Heart right ventricle (tissue), 16 donors: ENCODE results near the gene SNCB. TPM values are rescaled to one million over a fixed set of nuclear protein-coding genes. Genes with fewer than 3 reads are reported as not detected.

Experiments used
- ATAC-seq, 8 donors: fragments of 200-7000 bp; cut with Tn5 transposase; one replicate each; pipeline ENCODE4 v1.9.1; 2020; ENCODE audit warnings: mild to moderate bottlenecking in 8 of 8, moderate library complexity in 8 of 8, moderate number of reproducible peaks in 1 of 8
- DNase-seq, 2 donors: peaks; one replicate each; pipeline ENCODE4 v3.0.0-alpha.2; 2020
- H3K27ac ChIP-seq, 10 donors: fragments of 200-600 bp; sonication (generic) in 2 of 10; one replicate each; pipeline versions ENCODE4 v1.5.0 to v1.8.0; 2020 to 2022; ENCODE audit warnings: mild to moderate bottlenecking in 3 of 10
- H3K27me3 ChIP-seq, 7 donors: fragments of 200-600 bp; one replicate each; pipeline ENCODE4 v1.8.0; 2021 to 2022; ENCODE audit warnings: mild to moderate bottlenecking in 2 of 7
- H3K36me3 ChIP-seq, 9 donors: fragments of 200-600 bp; sonication (generic) in 1 of 9; one replicate each; pipeline versions ENCODE4 v1.5.0 to v1.8.0; 2020 to 2022; ENCODE audit warnings: mild to moderate bottlenecking in 2 of 9
- H3K4me1 ChIP-seq, 9 donors: fragments of 200-600 bp; sonication (generic) in 1 of 9; one replicate each; pipeline versions ENCODE4 v1.5.0 to v1.8.0; 2020 to 2022; ENCODE audit warnings: mild to moderate bottlenecking in 4 of 9
- H3K4me3 ChIP-seq, 10 donors: fragments of 200-600 bp; sonication (generic) in 2 of 10; one replicate each; pipeline versions ENCODE4 v1.5.0 to v1.8.0; 2020 to 2022; ENCODE audit warnings: mild to moderate bottlenecking in 7 of 10, moderate library complexity in 2 of 10
- H3K9me3 ChIP-seq, 11 donors: fragments of 200-600 bp in 10 of 11; sonication (generic) in 2 of 11; one replicate each; pipeline versions ENCODE4 v1.5.0 to v1.8.0; 2013 to 2022; ENCODE audit warnings: mild to moderate bottlenecking in 2 of 11, control low read depth in 1 of 11, moderate library complexity in 1 of 11
- CTCF ChIP-seq, 9 donors: fragments of 200-600 bp; sonication (generic) in 2 of 9; IDR thresholded peaks; one replicate each; pipeline versions ENCODE4 v1.5.0 to v1.8.0; 2021 to 2022; ENCODE audit warnings: antibody characterized with exemption in 9 of 9, mild to moderate bottlenecking in 5 of 9, moderate library complexity in 1 of 9
- WGBS, 2 donors: extraction: QIAGEN DNeasy Blood & Tissue Kit; methylation state at CpG; one replicate each; pipeline ENCODE4 v1.1.7; 2013; ENCODE audit warnings: inconsistent platforms in 1 of 2; 5-methylcytosine and 5-hydroxymethylcytosine counted together
- intact Hi-C, 10 donors: fragments of 100-400 bp; cut with DNase I; formaldehyde crosslinking; loops; one replicate each; pipeline versions ENCODE4 v1.11.1 to v1.14.2; 2022
- polyA plus RNA-seq, 2 donors: library from polyadenylated mRNA; stranded (reverse); fragments of 200-250 nt; gene quantifications; one replicate each; pipeline ENCODE4 v1.2.3, GENCODE V29; 2013
- total RNA-seq, 10 donors: library from RNA; stranded (reverse); fragmentation: NEBNext Ultra II Directional in 3 of 10; extraction: Animal tissue kit (Norgen Biotek cat#: 25700) in 3 of 10; gene quantifications; one replicate each; pipeline versions ENCODE4 v1.2.1 to v1.2.4, GENCODE V29; 2021 to 2023
- donor health status: Arrhythmogenic right ventricular cardiomyopathy.
- donor health status: ischemic (EF 13 %, LVEDD 7.1; RV severe dilation, severe dysfunction).
- donor health status: healthy with polysubstance abuse.
- donor health status: DM: no; HTN: yes; CAD: no.
- donor health status: DM: no; HTN: no; CAD: no.
- donor health status: ischemic (EF 25% LVEDD 6.9; RV normal size, moderate dysfunction).
- donor health status: ischemic (EF 25% LVEDD 5.7; RV mildly dilated, moderate dysfunction).
- donor health status: healthy.
- donor health status: DM: yes; HTN: yes; CAD: no.
- donor health status: Ischemic cardiomyopathy.
- donor health status: ischemic (EF 35%, LVEDD 5.7; RV mildly dilated, moderate dysfunction).
- donor health status: nonischemic (EF 11% LVEDD 7.7; RV severe dilation, severe dysfunction).
- donor health status: DM: yes; HTN: yes; CAD: no.
- donor health status: PGD.
- donor health status: ischemic (EF 29% LVEDD 5.4; RV normal size, mild dysfunction).
- donor health status: nonischemic (EF 23%, LVEDD 6.1; RV moderate dilation, normal function).

SNCB gene
- total and polyA plus RNA-seq, 12 donors = 0.35 to 0.39 TPM; not detected in 10

DNA sequence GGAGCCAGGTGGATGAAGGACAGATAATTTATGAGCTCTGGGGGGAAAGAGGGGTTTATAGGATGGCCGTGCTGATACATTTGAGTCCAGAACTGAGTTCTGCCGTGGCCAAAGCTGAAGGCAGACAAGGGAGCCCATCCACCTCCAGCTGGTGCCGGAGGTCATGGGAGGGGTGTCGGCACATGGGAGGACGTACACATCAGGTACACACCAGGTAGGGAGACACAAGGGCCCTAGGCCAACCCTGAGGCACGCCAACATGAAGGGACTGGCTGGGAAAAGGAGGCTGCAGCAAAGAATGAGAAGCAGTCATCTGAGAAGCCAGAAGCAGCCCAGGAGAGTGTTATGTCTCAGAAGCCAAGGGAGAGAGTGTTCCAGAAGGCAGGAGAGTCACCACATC is 18.3 kb downstream of the SNCB start:
- Histone ChIP-seq H3K27ac (no peak overlapping the region), H3K27me3 (peaks cover 0 to 82% (median 41%) of the 10 kb centered on the region in 7 donors), H3K9me3 (no peaks in the 10 kb centered on the region), H3K4me3 (no peak overlapping the region), H3K4me1 (peaks cover 0 to 16% (median 8%) of the 10 kb centered on the region in 9 donors), H3K36me3 (no peaks in the 10 kb centered on the region)
- intact Hi-C loops = no loop called here
- ATAC-seq = no peak
- TF ChIP-seq CTCF (IDR thresholded peaks at IDR 0.05) = no peak
- WGBS, 2 donors = 85% methylated on average over 6 of the region's 6 CpGs
- DNase-seq = no peak

- intact Hi-C loops = no loop called here
These were observed 18.9 kb downstream of the SNCB start for GRCh38 chr5:176611435-176611834.

GRCh38 chr5:176610435-176610773 is 19.9 kb downstream of the SNCB start:
- peaks cover 0 to 66% (median 26%) of the 10 kb centered on the region in 7 donors for H3K27me3 ChIP-seq
- H3K27ac ChIP-seq = peak overlapping the region in 2 of 10 donors; percentile 22 to 40
- H3K9me3 ChIP-seq = no peaks in the 10 kb centered on the region
- H3K4me1 ChIP-seq = peaks cover 0 to 16% (median 8%) of the 10 kb centered on the region in 9 donors
- no peaks in the 10 kb centered on the region for H3K36me3 ChIP-seq
- no peak for ATAC-seq
- DNase-seq = no peak
- intact Hi-C loops = no loop called here
- H3K4me3 ChIP-seq = peak overlapping the region; percentile 37 to 72 (median 57)
- TF ChIP-seq CTCF (IDR thresholded peaks at IDR 0.05) = no peak
- WGBS, 2 donors = 1 to 3% methylated on average over 18 to 31 of the region's 31 CpGs

More at GRCh38 chr5:176611435-176611834, 18.9 kb downstream of the SNCB start:
- peaks cover 0 to 16% (median 8%) of the 10 kb centered on the region in 9 donors for H3K4me1 ChIP-seq
- 9 to 11% methylated on average over 10 of the region's 10 CpGs for WGBS, 2 donors
- H3K4me3 ChIP-seq = no peak overlapping the region
- peak; percentile 79 to 81 for DNase-seq
- H3K27ac ChIP-seq = no peak overlapping the region
- H3K27me3 ChIP-seq = peaks cover 0 to 76% (median 35%) of the 10 kb centered on the region in 7 donors
- TF ChIP-seq CTCF (IDR thresholded peaks at IDR 0.05) = no peak
- H3K9me3 ChIP-seq = no peaks in the 10 kb centered on the region
- no peak for ATAC-seq
- H3K36me3 ChIP-seq = no peaks in the 10 kb centered on the region

GRCh38 chr5:176609724-176610434 is 20.5 kb downstream of the SNCB start, which contains the start of gene GPRIN1:
Gene GPRIN1 (minus strand): TSS chr5:176610156. CDS start chr5:176599834, 10,322 bp downstream.
- peaks cover 0 to 16% (median 8%) of the 10 kb centered on the region in 9 donors for H3K4me1 ChIP-seq
- no peaks in the 10 kb centered on the region for H3K36me3 ChIP-seq
- DNase-seq = peak; percentile 20 to 66
- peak; percentile 61 to 88 (median 78) for ATAC-seq
- peaks cover 0 to 60% (median 21%) of the 10 kb centered on the region in 7 donors for H3K27me3 ChIP-seq
- H3K9me3 ChIP-seq = no peaks in the 10 kb centered on the region
- WGBS, 2 donors = 0 to 1% methylated on average over 80 to 100 of the region's 101 CpGs
- peak within 1 kb of the TSS; percentile 37 to 72 (median 57) for H3K4me3 ChIP-seq
- peak in 6 of 9 donors; percentile 15 to 56 (median 40) for TF ChIP-seq CTCF (IDR thresholded peaks at IDR 0.05)
- H3K27ac ChIP-seq = peak within 1 kb of the TSS in 2 of 10 donors; percentile 22 to 40
- intact Hi-C loops = no loop called here
